ENCODE results near the gene NRXN3.

The NRXN3 gene

DNA sequence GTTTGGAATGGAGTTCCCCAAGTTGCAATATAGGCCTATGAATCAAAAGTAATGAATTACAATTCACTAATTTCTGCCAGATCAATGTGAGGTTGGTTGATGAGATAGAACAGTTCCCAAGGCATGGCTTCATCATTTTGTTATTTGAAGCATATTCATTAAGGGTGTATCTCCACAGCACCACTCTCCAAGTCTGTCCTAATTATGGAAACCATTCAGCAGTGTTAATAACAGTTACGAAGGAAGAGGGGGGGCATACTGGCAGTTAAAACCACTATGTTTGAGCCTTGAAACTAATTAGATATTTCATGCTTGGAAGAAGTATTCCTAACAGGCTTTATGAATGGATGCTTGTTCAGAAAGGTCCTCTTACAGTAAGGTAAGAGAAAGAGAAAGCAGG is 1520.8 kb downstream of the NRXN3 start:
- no peak for DNase-seq (ENCODE audit: low read depth in 2 of 2)

DNA sequence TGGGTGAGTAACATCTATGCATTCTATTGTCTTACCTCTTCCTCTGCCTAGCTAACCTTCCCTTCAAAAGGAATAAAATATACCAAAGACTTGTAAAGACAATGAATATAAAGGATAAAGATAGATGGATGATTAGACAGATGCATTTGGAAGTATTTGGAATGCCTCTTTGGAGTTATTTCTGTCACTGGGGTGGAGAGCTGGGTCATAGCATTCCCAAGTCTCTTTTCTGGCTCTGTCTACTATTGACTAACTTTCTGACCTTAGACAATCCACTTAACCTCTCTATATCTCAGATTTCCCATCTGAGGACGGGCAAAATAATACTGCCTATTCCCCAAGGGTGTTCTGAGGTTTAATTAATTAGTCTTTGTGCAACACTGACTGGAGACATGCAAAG is 1523.8 kb downstream of the NRXN3 start:
- DNase-seq (ENCODE audit: low read depth in 2 of 2): no peak

- DNase-seq (ENCODE audit: low read depth in 2 of 2): no peak
Observed at GRCh38 chr14:79695307-79695706, 1525.1 kb downstream of the NRXN3 start.

- no peak for DNase-seq (ENCODE audit: low read depth in 2 of 2)
Observed at GRCh38 chr14:79698298-79698711, 1528.1 kb downstream of the NRXN3 start.

DNA sequence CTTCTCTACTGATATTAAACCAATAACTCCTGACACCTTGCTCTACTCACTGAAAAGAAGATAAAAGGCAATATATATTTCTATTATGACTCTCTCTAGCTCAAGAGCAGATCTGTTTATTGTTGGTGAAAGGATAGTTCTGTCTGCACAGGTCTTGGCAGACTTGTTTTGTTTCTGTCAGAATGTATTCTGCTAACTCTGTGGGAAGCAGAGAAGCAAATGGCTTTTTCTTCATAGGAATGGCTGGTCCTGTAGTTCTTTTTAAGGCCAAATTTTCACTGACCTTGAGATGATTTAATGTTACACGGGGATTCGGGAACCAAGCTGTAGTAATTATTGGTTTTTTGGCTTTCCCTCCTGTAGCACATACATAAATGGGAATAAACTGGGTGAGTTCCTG is 1529.0 kb downstream of the NRXN3 start:
- DNase-seq (ENCODE audit: low read depth in 2 of 2): no peak

DNA sequence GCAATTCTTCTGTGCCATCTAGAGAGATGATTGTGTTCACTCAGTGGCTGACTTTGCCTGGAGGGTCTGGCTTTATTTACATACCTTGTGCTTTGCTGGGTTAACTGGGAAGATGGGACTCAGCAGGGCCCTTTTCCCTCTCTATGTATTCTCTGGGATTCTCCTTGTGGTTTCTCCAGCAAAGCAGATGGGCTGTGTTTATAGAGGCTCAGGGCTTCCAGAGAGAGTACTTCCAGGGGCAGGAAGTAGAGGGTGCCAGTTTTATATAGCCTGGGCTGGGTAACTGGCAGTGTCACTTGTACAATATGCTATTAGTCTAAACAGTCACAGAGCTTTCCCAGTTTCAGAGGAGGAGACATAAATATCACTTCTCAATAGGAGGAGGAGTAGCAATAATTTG is 1531.2 kb downstream of the NRXN3 start:
- no peak for DNase-seq (ENCODE audit: low read depth in 2 of 2)

DNA sequence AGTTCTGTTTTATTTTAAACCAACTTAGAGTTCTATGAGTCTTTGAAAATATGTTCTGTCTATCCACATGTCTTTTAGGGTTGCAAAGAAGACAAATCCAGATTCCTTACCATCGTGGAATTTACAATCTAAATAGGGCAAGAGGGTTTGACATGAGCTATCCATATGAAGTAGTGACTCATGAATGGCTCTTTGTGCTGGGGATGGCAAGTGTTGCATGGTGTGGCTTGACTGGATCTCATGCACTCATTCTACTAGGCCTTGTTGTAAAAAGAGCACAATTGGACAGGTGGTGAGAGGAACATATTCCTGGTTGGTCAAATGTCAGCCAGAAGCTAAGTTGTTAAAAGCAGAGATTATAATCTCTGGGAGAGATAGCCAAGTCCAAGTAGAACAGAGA is 1532.0 kb downstream of the NRXN3 start:
- DNase-seq (ENCODE audit: low read depth in 2 of 2): no peak

- DNase-seq (ENCODE audit: low read depth in 2 of 2): no peak
Observed at GRCh38 chr14:79703209-79703608, 1533.0 kb downstream of the NRXN3 start.

- DNase-seq (ENCODE audit: low read depth in 2 of 2): no peak
Observed at GRCh38 chr14:79704041-79704807, 1534.1 kb downstream of the NRXN3 start.

- DNase-seq (ENCODE audit: low read depth in 2 of 2): no peak
Observed at GRCh38 chr14:79705126-79705894, 1535.1 kb downstream of the NRXN3 start.

DNA sequence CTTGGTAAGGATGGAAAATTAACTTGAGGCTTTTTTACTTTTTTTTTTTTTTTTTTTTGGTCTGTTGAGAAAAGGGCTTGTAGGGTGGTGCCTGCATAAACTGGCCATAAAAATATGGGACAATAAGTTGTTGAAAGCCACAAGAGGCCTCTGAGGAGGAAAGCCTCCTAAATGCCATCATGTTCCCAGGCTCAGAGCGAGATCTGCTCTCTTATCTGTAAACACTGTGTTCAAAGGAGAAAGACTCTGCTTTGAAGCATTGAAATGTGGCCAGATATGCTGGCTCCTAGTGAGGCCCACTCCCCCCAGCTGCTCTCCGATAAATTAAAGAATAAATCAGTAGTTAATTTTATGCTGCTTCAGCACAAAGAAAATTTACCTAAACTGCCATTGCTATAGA is 1536.2 kb downstream of the NRXN3 start:
- DNase-seq (ENCODE audit: low read depth in 2 of 2): no peak

GRCh38 chr14:79708426-79709388 is 1538.5 kb downstream of the NRXN3 start:
- DNase-seq (ENCODE audit: low read depth in 2 of 2): no peak

DNA sequence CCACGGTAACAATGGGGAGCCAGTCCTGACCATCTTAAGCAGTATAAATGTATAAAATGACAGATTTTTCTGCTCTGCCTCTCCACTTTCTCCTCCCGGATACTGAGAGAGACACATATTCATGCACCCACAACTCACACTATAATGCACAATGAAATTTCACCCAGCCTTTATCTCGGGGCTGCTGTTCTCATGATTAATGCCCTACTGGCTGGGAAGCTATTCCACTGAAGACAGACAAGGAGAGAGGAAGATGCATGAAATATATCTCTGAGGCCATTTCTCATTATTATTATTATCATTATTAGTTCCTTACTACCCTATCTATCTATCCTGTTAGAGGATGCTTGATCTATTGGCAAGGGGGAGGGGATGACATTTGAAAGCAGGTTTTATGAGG is 1539.4 kb downstream of the NRXN3 start:
- DNase-seq (ENCODE audit: low read depth in 2 of 2): no peak

- DNase-seq (ENCODE audit: low read depth in 2 of 2): no peak
Observed at GRCh38 chr14:79712302-79712950, 1542.3 kb downstream of the NRXN3 start.

GRCh38 chr14:79721399-79722084 is 1551.4 kb downstream of the NRXN3 start:
- DNase-seq (ENCODE audit: low read depth in 2 of 2): no peak

DNA sequence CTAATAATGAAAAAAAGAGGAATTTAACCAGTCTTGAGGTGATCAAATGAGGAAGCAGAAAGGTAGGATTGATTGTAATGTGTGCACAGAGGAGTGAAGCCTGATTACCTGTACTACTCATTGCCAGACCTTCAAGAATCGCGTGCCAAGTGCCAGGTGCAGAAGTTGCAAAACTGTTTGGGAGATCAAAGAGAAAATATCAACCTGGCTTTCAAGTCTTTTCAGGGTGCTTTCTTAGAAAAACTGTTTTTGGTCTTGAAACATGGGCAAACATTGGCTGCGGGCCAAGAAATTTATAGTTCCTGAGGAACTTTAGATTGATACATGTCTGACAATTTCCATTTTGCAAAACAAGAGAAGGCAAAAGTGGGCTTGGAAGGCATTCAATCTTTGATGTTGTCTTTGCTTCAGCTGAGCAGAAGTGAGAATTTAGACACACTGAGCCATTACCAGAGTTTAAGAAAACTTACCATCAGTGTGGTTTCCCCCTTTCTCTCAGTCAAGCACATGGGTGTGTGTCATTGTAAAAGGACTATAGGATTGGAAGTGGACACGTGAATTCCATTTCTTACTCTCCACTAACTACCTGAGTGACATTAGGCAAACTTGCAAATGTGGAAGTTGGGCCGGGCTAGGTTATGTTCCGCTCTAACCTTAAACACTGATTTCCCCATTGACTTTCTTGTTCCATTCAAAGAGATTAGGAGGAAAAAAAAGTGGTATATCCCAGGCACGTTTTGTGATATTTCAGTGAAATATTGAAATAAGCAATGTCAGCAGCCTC is 1555.0 kb downstream of the NRXN3 start:
- no peak for DNase-seq (ENCODE audit: low read depth in 2 of 2)

DNA sequence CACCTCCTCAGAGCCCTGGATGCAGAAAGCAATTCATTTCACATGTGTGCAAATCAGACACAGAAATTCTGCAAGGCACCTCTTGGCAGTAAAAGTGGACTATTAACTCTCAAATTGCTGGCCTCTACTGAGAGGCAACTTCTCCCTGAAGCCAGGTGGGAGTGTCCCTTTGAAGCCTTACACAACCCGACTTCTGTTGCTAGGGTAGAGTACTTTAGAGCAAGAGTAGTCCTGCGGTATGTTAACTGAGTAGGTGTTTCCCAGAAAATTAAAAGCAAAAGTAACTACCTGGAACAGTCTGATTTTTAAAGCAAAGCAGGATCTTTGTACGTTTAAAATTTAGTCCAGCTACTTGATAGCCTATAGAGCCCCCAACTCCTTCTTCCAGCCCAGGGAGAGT is 1557.7 kb downstream of the NRXN3 start:
- DNase-seq (ENCODE audit: low read depth in 2 of 2): no peak

DNA sequence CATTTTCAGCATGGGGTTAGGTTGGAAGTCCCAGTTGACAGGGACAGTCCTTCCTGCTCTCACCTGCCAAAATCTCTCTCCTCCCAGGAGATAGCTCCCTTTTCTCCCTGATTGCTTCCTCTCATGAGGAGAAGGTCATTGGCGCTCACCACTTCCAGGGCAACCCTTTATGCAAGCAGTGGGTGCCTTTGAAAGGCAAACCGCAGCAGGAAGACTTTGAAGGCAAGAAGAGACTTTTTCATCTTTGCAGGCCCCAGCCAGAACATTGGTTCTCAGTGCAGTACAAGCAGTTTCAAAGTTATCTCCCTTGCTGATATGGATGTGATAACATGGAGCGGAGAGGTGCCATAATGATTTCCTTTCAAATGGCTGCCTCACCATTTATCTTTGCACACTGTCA is 1558.2 kb downstream of the NRXN3 start:
- DNase-seq (ENCODE audit: low read depth in 2 of 2): no peak

GRCh38 chr14:79729731-79730130 is 1559.6 kb downstream of the NRXN3 start:
- DNase-seq (ENCODE audit: low read depth in 2 of 2): no peak

GRCh38 chr14:79730196-79730595 is 1560.0 kb downstream of the NRXN3 start:
- no peak for DNase-seq (ENCODE audit: low read depth in 2 of 2)

All from stimulated activated CD8-positive, alpha-beta memory T cell treated with anti-CD3 and anti-CD28 coated beads, Interleukin-15, amount 100 ng/mL, for 4 hours (primary cell).